ENCODE results near the gene CGNL1.

The CGNL1 gene

GRCh38 chr15:57525581-57525980 lies 149.3 kb downstream of the CGNL1 start:
- no peak for DNase-seq (ENCODE audit: low spot score)

- DNase-seq (ENCODE audit: low spot score) = no peak
Observed at GRCh38 chr15:57526076-57526475, 149.8 kb downstream of the CGNL1 start.

GRCh38 chr15:57526615-57527014 lies 150.3 kb downstream of the CGNL1 start:
- no peak for DNase-seq (ENCODE audit: low spot score)

GRCh38 chr15:57527382-57528091 lies 151.2 kb downstream of the CGNL1 start:
- peak; percentile 80 for DNase-seq (ENCODE audit: low spot score)

- DNase-seq (ENCODE audit: low spot score) = no peak
Observed at GRCh38 chr15:57528940-57529565, 152.7 kb downstream of the CGNL1 start.

GRCh38 chr15:57529748-57530147 lies 153.4 kb downstream of the CGNL1 start:
- no peak for DNase-seq (ENCODE audit: low spot score)

GRCh38 chr15:57532731-57533447 lies 156.6 kb downstream of the CGNL1 start:
- DNase-seq (ENCODE audit: low spot score) = no peak

- DNase-seq (ENCODE audit: low spot score) = no peak
Observed at GRCh38 chr15:57533448-57533799, 157.1 kb downstream of the CGNL1 start.

GRCh38 chr15:57534281-57534680 lies 158.0 kb downstream of the CGNL1 start:
- no peak for DNase-seq (ENCODE audit: low spot score)

- DNase-seq (ENCODE audit: low spot score) = no peak
Observed at GRCh38 chr15:57537072-57537471, 160.8 kb downstream of the CGNL1 start.

GRCh38 chr15:57537488-57538264 lies 161.4 kb downstream of the CGNL1 start:
- no peak for DNase-seq (ENCODE audit: low spot score)

GRCh38 chr15:57538265-57538529 lies 161.9 kb downstream of the CGNL1 start:
- DNase-seq (ENCODE audit: low spot score) = no peak

GRCh38 chr15:57538821-57539220 lies 162.5 kb downstream of the CGNL1 start:
- no peak for DNase-seq (ENCODE audit: low spot score)

GRCh38 chr15:57540211-57540610 lies 163.9 kb downstream of the CGNL1 start:
- DNase-seq (ENCODE audit: low spot score) = no peak

GRCh38 chr15:57540736-57541135 lies 164.4 kb downstream of the CGNL1 start:
- DNase-seq (ENCODE audit: low spot score) = no peak

GRCh38 chr15:57541271-57541670 lies 165.0 kb downstream of the CGNL1 start:
- DNase-seq (ENCODE audit: low spot score) = no peak

- DNase-seq (ENCODE audit: low spot score) = peak; percentile 69
Observed at GRCh38 chr15:57541805-57542504, 165.7 kb downstream of the CGNL1 start.

- no peak for DNase-seq (ENCODE audit: low spot score)
Observed at GRCh38 chr15:57542505-57542817, 166.2 kb downstream of the CGNL1 start.

- DNase-seq (ENCODE audit: low spot score) = no peak
Observed at GRCh38 chr15:57544848-57545480, 168.7 kb downstream of the CGNL1 start.

- DNase-seq (ENCODE audit: low spot score) = no peak
Observed at GRCh38 chr15:57545995-57546394, 169.7 kb downstream of the CGNL1 start.

- DNase-seq (ENCODE audit: low spot score) = no peak
Observed at GRCh38 chr15:57547243-57547755, 171.0 kb downstream of the CGNL1 start.

GRCh38 chr15:57548351-57548750 lies 172.0 kb downstream of the CGNL1 start:
- no peak for DNase-seq (ENCODE audit: low spot score)

All from LoVo (cell line).